GM18951 (cell line): Measurements from ENCODE around the gene TMEM235.
A peak's percentile ranks its signal among the peaks of the same experiment; 100 is the strongest.

ENCODE experiments used
- POLR2A ChIP-seq: IDR thresholded peaks from 4 replicates; pipeline ENCODE4 v1.6.1; 2011; ENCODE audit warnings: mild to moderate bottlenecking; ENCODE audit not compliant: insufficient read length, insufficient read depth; ENCODE audit errors: extremely low read depth
- in situ Hi-C: fragments of 300-500 bp; cut with MboI; formaldehyde crosslinking; loops from one replicate; pipeline ENCODE4 v1.12.0; 2022; ENCODE audit warnings: low sequenced_read_pairs, mixed read lengths, inconsistent platforms; ENCODE audit not compliant: unreplicated experiment

Gene TMEM235

GRCh38 chr17:78230996-78231935, at the start of gene TMEM235:
TMEM235 (plus strand) TSS chr17:78231631; CDS start chr17:78232024, 393 bp downstream.
- TF ChIP-seq POLR2A: no peak
- in situ Hi-C loops: no loop called here

- in situ Hi-C loops: loop anchor here (5.0 kb wide), 1 partner anchor 65 kb away; no protein-coding TSS in a partner anchor
- no peak for TF ChIP-seq POLR2A
These were observed 48.9 kb upstream of the TMEM235 start for GRCh38 chr17:78182504-78182903.

- no peak for TF ChIP-seq POLR2A
- in situ Hi-C loops: loop anchor here (5.0 kb wide), 1 partner anchor 67 kb away; no protein-coding TSS in a partner anchor
These were observed 47.5 kb upstream of the TMEM235 start for GRCh38 chr17:78183916-78184315.

GRCh38 chr17:78184351-78184750, 47.1 kb upstream of the TMEM235 start:
- TF ChIP-seq POLR2A: no peak
- in situ Hi-C loops: loop anchor here (5.0 kb wide), 1 partner anchor 67 kb away; no protein-coding TSS in a partner anchor

GRCh38 chr17:78184868-78185267, 46.6 kb upstream of the TMEM235 start:
- no peak for TF ChIP-seq POLR2A
- in situ Hi-C loops: loop anchor here (5.0 kb wide), 1 partner anchor 68 kb away; no protein-coding TSS in a partner anchor

GRCh38 chr17:78185981-78186691, 45.3 kb upstream of the TMEM235 start:
- TF ChIP-seq POLR2A: no peak

GRCh38 chr17:78186692-78187595, 44.5 kb upstream of the TMEM235 start, which contains the start of the genes AFMID and TK1:
AFMID (plus strand) TSS chr17:78187362; CDS start chr17:78187371, 9 bp downstream.
TK1 (minus strand) TSS chr17:78187052; CDS start chr17:78186994, 58 bp downstream.
- peak; percentile 84 for TF ChIP-seq POLR2A
- in situ Hi-C loops: no loop called here

More at GRCh38 chr17:78185981-78186691, 45.3 kb upstream of the TMEM235 start:
- in situ Hi-C loops: no loop called here

GRCh38 chr17:78196716-78197115, 34.7 kb upstream of the TMEM235 start:
- in situ Hi-C loops: no loop called here
- TF ChIP-seq POLR2A: no peak

- no peak for TF ChIP-seq POLR2A
- in situ Hi-C loops: no loop called here
These were observed 34.1 kb upstream of the TMEM235 start for GRCh38 chr17:78197147-78197832.

- TF ChIP-seq POLR2A: no peak
- in situ Hi-C loops: no loop called here
These were observed 31.0 kb upstream of the TMEM235 start for GRCh38 chr17:78200451-78200850.

- no peak for TF ChIP-seq POLR2A
- in situ Hi-C loops: no loop called here
These were observed 28.8 kb upstream of the TMEM235 start for GRCh38 chr17:78202666-78203065.
